ENCODE results near the gene ZNRF1.

GRCh38 chr16:75019586-75019985 is 20.8 kb downstream of the ZNRF1 start:
- TF ChIP-seq CTCF (IDR thresholded peaks at IDR 0.05) (no peak), POLR2A (IDR thresholded peaks at IDR 0.05) (no peak)

Data from testis (tissue), 2 donors.